GM12891 (cell line): Measurements from ENCODE around the gene DYNC1I1.
"Not testable (repeated sequence)": the region's sequence is repeated elsewhere in the genome, so short reads cannot be mapped to it uniquely, and the experiment has no call there.

Source experiments
- DNase-seq: peaks from one replicate; pipeline ENCODE4 v3.0.0; 2011; ENCODE audit warnings: low spot score; ENCODE audit not compliant: insufficient read length
- FAIRE-seq: peaks from 2 replicates; lab custom pipeline; 2011; peaks lifted over from hg19 to GRCh38; lab: Jason Lieb, UNC
- PAX5 ChIP-seq: IDR thresholded peaks from 2 replicates; pipeline ENCODE4 v1.6.1; 2011; ENCODE audit warnings: low read length, moderate library complexity, mild to moderate bottlenecking; ENCODE audit not compliant: insufficient read depth, severe bottlenecking
- POLR2A ChIP-seq: IDR thresholded peaks from 2 replicates; pipeline ENCODE4 v1.6.1; 2011; ENCODE audit warnings: low read depth, low read length, control low read depth
- POLR2AphosphoS5 ChIP-seq: IDR thresholded peaks from 2 replicates; pipeline ENCODE4 v1.6.1; 2011; ENCODE audit warnings: low read depth, low read length, control low read depth
- POU2F2 ChIP-seq: IDR thresholded peaks from 2 replicates; pipeline ENCODE4 v1.6.1; 2011; ENCODE audit warnings: low read depth, mild to moderate bottlenecking, control low read depth, low read length, moderate library complexity
- SPI1 ChIP-seq: IDR thresholded peaks from 2 replicates; pipeline ENCODE4 v1.6.1; 2011; ENCODE audit warnings: low read depth, low read length, control low read depth
- TAF1 ChIP-seq: IDR thresholded peaks from 2 replicates; pipeline ENCODE4 v1.6.1; 2011; ENCODE audit warnings: low read depth, low read length, control low read depth

DYNC1I1 gene

GRCh38 chr7:95931460-95932232, 159.3 kb downstream of the DYNC1I1 start:
- TF ChIP-seq POLR2A (no peak), SPI1 (no peak), POU2F2 (no peak), TAF1 (no peak), PAX5 (no peak), POLR2AphosphoS5 (no peak)
- no peak for FAIRE-seq
- DNase-seq = no peak

- TF ChIP-seq SPI1 (no peak), POLR2A (no peak), POU2F2 (no peak), PAX5 (no peak), TAF1 (no peak), POLR2AphosphoS5 (no peak)
- DNase-seq (no peak), FAIRE-seq (no peak)
Measured at GRCh38 chr7:95933618-95934017, 161.3 kb downstream of the DYNC1I1 start.

- not testable (repeated sequence) for DNase-seq, FAIRE-seq
Measured at GRCh38 chr7:95944867-95945266, 172.5 kb downstream of the DYNC1I1 start.

- DNase-seq = no peak
- FAIRE-seq = no peak
- TF ChIP-seq POU2F2 (no peak), PAX5 (no peak), POLR2AphosphoS5 (no peak), POLR2A (no peak)
Measured at GRCh38 chr7:95950698-95951097, 178.3 kb downstream of the DYNC1I1 start.

GRCh38 chr7:95951531-95951930, 179.2 kb downstream of the DYNC1I1 start:
- TF ChIP-seq TAF1 = no peak
- TF ChIP-seq POLR2A = no peak
- TF ChIP-seq POU2F2 = no peak
- TF ChIP-seq PAX5 = no peak
- no peak for TF ChIP-seq SPI1
- TF ChIP-seq POLR2AphosphoS5 = no peak
- FAIRE-seq (no peak), DNase-seq (no peak)

- FAIRE-seq (no peak), DNase-seq (no peak)
- TF ChIP-seq TAF1 (no peak), POLR2AphosphoS5 (no peak), PAX5 (no peak), SPI1 (no peak), POLR2A (no peak), POU2F2 (no peak)
Measured at GRCh38 chr7:95951997-95952795, 179.8 kb downstream of the DYNC1I1 start.

GRCh38 chr7:95952851-95953250, 180.5 kb downstream of the DYNC1I1 start:
- DNase-seq = no peak
- TF ChIP-seq POLR2AphosphoS5 (no peak), POLR2A (no peak), POU2F2 (no peak), SPI1 (no peak), PAX5 (no peak)
- FAIRE-seq = no peak

GRCh38 chr7:95955748-95956147, 183.4 kb downstream of the DYNC1I1 start:
- DNase-seq = no peak

GRCh38 chr7:95957510-95957909, 185.2 kb downstream of the DYNC1I1 start:
- FAIRE-seq = no peak
- DNase-seq = no peak
- TF ChIP-seq TAF1 (no peak), SPI1 (no peak), PAX5 (no peak), POU2F2 (no peak), POLR2A (no peak), POLR2AphosphoS5 (no peak)

More at GRCh38 chr7:95955748-95956147, 183.4 kb downstream of the DYNC1I1 start:
- no peak for FAIRE-seq
- TF ChIP-seq TAF1 = no peak
